ENCODE results near the gene GTF2F1. TPM values are rescaled to one million over a fixed set of nuclear protein-coding genes. Genes with fewer than 3 reads are reported as not detected.
"Not testable (repeated sequence)": the region's sequence is repeated elsewhere in the genome, so short reads cannot be mapped to it uniquely, and the experiment has no call there.

The GTF2F1 gene, protein sequence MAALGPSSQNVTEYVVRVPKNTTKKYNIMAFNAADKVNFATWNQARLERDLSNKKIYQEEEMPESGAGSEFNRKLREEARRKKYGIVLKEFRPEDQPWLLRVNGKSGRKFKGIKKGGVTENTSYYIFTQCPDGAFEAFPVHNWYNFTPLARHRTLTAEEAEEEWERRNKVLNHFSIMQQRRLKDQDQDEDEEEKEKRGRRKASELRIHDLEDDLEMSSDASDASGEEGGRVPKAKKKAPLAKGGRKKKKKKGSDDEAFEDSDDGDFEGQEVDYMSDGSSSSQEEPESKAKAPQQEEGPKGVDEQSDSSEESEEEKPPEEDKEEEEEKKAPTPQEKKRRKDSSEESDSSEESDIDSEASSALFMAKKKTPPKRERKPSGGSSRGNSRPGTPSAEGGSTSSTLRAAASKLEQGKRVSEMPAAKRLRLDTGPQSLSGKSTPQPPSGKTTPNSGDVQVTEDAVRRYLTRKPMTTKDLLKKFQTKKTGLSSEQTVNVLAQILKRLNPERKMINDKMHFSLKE
- 39.1 TPM for total RNA-seq
- long read RNA-seq, transcript GTF2F1-201 (13 exons, 2,731 nt) = major isoform, 138 of 179 reads
- long read RNA-seq, partial matches to known transcripts = 16 of 179 reads
- long read RNA-seq, other reads (novel, unspliced or antisense) = 25 of 179 reads

- peak; percentile 98 for DNase-seq (ENCODE audit: low spot score)
These were observed at the start of gene GTF2F1 for GRCh38 chr19:6393074-6393982. Gene GTF2F1, minus strand, starts transcription at chr19:6393164. Its CDS starts 169 bp downstream, at chr19:6392995.

DNA sequence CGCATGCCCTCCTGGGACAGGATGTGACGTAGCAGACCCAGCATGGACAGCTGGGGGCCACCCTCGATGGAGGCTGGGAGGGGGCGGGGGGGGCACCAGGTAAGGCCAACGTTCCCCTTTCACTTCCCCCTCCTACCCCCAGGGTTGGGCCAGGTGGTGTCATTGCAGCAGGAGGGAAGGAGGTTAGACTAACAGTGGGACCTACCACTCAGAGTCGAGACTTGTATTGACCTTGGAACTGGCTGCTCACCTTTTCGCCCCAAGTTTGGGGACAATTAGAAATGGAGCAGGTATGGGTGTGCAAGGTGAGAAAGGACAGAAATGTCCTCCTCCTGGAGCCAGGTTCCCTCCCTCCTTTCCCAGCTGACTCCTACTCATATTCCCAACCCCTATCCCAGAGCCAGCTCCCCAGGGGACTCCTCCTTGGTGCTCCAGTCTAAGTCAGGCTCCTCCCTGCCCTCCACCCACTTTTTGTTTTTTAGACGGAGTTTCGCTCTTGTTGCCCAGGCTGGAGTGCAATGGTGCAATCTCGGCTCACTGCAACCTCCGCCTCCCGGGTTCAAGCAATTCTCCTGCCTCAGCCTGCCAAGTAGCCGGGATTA lies 49.2 kb upstream of the GTF2F1 start:
- no peak for DNase-seq (ENCODE audit: low spot score)

GRCh38 chr19:6440905-6441304 lies 47.9 kb upstream of the GTF2F1 start:
- no peak for DNase-seq (ENCODE audit: low spot score)

DNA sequence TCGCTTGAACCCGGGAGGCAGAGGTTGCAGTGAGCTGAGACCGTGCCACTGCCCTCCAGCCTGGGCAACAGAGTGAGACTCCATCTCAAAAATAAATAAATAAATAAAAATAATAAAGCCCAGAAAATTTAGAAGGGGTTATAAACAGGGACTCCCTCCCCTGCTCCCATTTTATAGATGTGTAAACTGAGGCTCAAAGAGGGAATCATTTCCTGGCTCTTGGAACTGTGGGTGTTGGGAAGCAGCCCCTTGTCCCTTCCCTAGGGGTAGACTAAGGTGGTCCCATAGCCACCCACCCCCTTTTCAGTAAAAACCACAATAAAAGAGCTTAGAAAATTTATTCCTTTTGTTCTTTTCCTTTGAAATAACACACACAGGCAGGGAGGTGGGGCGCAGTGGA lies 46.8 kb upstream of the GTF2F1 start:
- DNase-seq (ENCODE audit: low spot score) = no peak

DNA sequence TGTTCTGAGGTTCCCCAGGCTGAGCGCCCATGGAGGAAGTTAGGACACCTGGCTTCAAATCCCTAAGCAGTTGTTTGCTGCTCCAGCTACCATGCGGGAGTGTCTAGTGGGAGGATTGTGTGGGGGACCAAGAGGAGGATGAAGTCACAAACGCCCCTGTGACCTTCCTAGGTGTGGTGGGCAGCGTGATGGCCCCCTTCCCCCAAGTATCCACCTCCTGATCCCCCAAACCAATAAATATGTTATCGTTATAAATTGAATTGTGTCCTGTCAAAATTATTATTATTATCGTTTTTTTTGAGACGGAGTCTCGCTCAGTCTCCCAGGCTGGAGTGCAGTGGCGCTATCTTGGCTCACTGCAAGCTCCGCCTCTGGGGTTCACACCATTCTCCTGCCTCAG lies 40.7 kb upstream of the GTF2F1 start, which contains the start of gene SLC25A41:
Gene SLC25A41, minus strand, starts transcription at position 101 of the 400 bp plus-strand sequence. Its CDS starts 70 bp downstream, at position 31.
- DNase-seq (ENCODE audit: low spot score) = no peak

GRCh38 chr19:6433165-6433564 lies 40.2 kb upstream of the GTF2F1 start:
- DNase-seq (ENCODE audit: low spot score) = no peak

DNA sequence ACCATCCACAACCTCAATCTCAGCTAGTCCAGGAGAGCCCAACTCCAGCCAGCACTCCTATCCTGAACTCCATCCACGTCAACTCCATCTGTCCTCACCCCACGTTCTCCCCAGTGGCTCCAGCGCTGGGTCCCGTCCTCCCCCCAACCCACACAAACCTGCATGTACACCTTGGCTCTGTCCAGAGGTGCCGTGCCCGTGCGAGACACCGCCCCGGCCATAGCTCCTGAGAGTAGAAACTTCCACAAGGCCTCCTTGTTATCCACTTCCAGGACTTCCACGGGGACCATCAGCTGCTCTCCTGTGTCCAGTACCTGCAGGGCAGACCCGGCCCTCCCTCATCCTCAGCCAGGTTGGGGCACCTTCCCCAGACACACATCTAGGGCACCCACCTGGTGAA lies 38.9 kb upstream of the GTF2F1 start:
- DNase-seq (ENCODE audit: low spot score) = no peak

DNA sequence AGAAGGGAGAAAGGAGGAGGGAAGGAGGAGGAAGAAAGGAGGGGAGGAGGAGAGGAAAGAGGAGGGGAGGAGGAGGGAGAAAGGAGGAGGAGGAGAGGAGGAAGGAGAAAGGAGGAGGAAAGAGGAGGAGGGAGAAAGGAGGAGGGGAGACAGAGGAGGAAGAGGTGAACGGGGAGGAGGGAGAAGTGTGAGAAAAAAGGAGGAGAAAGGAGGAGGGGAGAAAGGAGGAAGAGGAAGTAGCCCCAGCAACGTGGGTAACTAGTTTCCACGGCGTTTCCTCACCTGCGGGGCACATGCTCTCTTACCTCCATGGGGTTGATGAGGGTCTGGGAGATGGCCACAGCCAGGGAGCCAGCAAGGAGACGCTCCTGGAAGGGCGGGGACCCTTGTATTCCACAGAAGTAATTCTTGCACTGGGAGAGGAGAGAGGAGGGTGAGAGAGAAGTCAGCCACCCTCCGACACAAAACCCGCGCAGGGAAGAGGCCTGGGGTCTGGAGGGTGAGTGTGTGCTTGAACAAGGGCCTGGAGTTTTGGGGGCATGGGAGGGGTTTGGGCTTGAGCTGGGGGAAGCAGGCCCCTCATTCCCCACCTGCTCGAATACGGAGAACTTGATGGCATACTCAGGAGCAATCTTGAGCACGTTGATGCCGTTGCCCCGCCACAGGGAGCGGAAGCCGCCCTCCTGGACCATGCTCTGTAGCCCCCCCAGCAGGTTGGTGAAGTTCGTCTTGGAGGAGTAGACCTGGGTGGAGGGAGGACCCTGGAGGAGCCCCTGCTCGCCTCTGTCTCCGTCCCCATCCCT lies 36.7 kb upstream of the GTF2F1 start:
- no peak for DNase-seq (ENCODE audit: low spot score)

DNA sequence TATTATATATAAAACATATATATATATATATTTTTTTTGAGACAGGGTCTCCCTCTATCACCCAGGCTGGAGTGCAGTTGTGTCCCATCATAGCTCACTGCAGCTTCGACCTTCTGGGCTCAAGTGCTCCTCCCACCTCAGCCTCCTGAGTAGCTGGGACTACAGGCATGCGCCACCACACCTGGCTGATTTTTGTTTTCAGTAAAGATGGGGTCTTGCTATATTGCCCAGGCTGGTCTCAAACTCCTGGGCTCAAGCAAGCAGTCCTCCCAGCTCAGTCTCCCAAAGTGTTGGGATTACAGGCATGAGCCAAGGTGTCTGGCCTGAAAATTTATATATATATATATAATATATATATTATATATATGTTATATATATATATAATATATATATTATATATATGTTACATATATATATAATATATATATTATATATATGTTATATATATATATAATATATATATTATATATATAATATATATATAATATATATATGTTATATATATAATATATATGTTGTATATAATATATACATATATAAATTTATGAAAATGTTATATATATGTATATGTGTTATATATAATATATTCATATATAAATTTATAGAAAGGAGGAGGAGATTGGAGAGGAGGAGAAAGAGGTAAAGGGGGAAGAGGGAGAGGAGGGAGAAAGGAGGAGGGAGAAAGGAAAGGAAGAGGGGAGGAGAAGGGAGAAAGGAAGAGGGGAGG lies 35.9 kb upstream of the GTF2F1 start:
- not testable (repeated sequence) for DNase-seq (ENCODE audit: low spot score)

DNA sequence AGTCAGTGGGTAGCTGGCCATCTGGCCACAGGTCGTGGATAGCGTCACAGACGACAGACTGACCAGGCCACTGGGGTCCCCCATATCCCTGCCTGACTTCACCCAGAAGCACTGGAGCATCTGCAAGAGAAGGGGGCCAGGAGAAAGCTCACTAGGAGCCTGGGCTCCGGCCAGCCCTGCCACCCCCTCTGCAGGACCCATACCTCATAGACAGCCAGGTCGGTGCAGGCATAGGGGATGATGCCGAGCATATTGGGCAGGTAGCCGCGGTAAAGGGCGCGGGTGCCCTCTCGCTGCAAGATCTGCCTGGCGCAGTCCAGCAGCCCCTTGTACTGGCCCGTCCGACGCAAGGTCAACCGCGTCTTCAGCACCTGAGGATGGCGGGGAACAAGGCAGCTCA lies 34.2 kb upstream of the GTF2F1 start:
- no peak for DNase-seq (ENCODE audit: low spot score)

- DNase-seq (ENCODE audit: low spot score) = no peak
These were observed 33.0 kb upstream of the GTF2F1 start for GRCh38 chr19:6425732-6426620.

DNA sequence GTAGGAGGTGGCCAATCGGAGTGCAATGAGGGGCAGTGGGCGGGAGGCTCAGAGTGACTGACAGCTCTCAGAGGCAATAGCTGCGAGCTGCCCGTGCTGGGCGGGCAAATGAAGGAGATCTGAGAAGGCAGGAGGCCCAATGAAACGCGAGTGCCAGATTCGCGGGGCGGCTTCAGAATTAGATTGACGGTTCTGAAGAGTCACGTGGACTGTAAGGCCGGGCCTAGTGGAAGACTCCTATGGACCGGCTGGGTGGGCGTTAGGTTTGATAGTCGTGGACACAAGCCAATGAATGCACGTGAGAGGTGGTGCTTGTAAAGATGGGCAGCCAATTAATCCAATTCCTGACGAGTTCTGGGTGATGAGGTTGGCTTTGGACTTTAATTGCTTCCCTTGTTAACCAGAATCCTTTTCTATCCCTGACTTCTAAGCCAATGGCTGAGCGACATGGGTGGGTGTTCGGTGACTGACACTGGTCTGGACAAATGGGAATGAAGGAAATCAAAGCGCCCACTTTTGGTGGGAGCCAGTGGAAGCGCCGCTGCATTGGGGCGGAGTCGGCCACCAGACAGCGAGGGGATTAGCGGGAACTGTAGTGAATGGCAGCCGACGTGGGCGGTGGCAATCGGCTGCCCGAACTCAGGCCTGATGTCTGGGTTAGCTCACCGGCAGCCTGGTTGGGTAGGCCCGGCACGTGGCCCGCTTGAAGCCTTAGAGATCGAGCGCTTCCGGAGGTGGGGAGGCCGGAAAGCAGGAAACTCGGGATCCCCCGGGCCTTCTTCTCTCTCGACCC lies 32.2 kb upstream of the GTF2F1 start:
- DNase-seq (ENCODE audit: low spot score) = peak; percentile 99

- no peak for DNase-seq (ENCODE audit: low spot score)
These were observed 31.4 kb upstream of the GTF2F1 start, which contains the start of gene KHSRP for GRCh38 chr19:6424195-6424938. Gene KHSRP, minus strand, starts transcription at chr19:6424811. Its CDS starts 110 bp downstream, at chr19:6424701.

GRCh38 chr19:6423499-6424194 lies 30.7 kb upstream of the GTF2F1 start:
- DNase-seq (ENCODE audit: low spot score) = no peak

DNA sequence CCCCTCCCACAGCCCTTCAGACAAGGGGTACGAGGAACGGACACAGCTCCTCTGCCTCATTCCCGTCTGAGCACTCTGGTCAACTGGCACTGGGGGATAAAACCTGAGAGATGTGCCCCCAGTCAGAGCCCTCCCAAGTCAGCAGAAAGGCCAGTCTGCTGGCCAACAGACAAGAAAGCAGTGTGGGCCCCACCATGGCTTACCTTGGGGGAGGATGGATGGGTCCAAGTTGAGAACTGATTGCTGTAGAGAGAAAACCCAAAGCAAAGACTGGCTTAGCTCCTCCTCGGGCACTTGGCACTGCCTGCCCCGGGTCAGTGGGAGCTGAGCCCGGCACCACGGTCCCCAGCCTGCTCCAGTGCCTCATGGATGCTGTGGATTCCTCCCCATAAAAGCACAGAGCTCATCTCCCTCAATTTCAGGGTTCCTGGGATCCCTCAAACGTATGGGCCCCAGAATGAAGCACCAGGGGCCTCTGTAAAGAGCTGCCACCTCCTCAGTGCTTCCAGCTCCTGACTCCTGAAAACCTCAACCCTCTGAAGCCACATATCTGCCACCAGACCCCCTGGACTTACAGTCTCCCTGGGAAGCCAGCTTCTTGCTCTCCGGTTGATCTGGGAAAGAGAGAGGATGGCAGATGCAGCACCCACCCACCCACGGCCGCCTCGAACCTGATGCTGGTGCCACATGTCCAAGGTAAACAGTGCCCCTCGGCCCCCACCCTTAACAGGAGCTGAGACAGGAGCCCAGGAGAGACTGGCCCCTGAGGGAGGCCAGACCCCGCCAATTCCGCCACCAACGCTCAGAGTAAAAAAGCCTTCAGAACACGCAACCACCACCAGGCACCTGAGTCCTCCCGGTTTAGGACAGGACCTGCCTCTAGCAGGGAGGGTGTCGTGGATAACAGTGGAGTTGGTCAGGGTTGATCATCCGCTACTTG lies 28.4 kb upstream of the GTF2F1 start:
- DNase-seq (ENCODE audit: low spot score) = no peak

All from mesenteric fat pad (tissue), 1 donor.